ENCODE results near the gene OR5K1. TPM values are rescaled to one million over a fixed set of nuclear protein-coding genes. Genes with fewer than 3 reads are reported as not detected.

The OR5K1 gene
- total RNA-seq, 2 experiments from 2014 or later = not detected

Other genes starting within 250 kb of the OR5K1 start
- gene OR5H6, start 199.0 kb upstream of the OR5K1 start, total RNA-seq = not detected
- not detected for gene OR5H2, start 180.7 kb upstream of the OR5K1 start, total RNA-seq
- not detected for gene OR5K4, start 109.3 kb upstream of the OR5K1 start, total RNA-seq
- not detected for gene OR5K3, start 72.5 kb upstream of the OR5K1 start, total RNA-seq
- gene OR5K2, start 34.5 kb downstream of the OR5K1 start, total RNA-seq = not detected
- gene CLDND1, start 59.7 kb downstream of the OR5K1 start, total RNA-seq = 100 to 1,000 TPM; 399 to 432 TPM
- gene GPR15, start 68.8 kb downstream of the OR5K1 start, total RNA-seq = 10 to 100 TPM; 31.0 to 35.0 TPM
- 10 to 100 TPM; 60.4 to 66.3 TPM for gene CPOX, start 130.4 kb downstream of the OR5K1 start, total RNA-seq